GM06990 (cell line): ENCODE data around the gene E2F2.

Experiments
- DNase-seq: peaks from one replicate; pipeline ENCODE4 v3.0.0-alpha.2; 2011; ENCODE audit not compliant: insufficient read length; ENCODE audit errors: extremely low read depth
- H3K27me3 ChIP-seq: replicated peaks from 2 replicates; pipeline ENCODE4 v1.6.0; 2011; ENCODE audit warnings: low read length; ENCODE audit not compliant: control insufficient read depth, insufficient read depth
- H3K36me3 ChIP-seq: 2 replicates; pipeline ENCODE4 v1.5.1; 2011; ENCODE audit warnings: low read length; ENCODE audit not compliant: control insufficient read depth, insufficient read depth
- H3K4me3 ChIP-seq: replicated peaks from 2 replicates; pipeline ENCODE4 v1.5.1; 2011; ENCODE audit warnings: low read depth, mild to moderate bottlenecking, control low read depth, low read length
- CTCF ChIP-seq: IDR thresholded peaks from 2 replicates; pipeline ENCODE4 v1.5.1; 2011; ENCODE audit warnings: low read length, control low read depth, mild to moderate bottlenecking, inconsistent platforms; ENCODE audit not compliant: insufficient read depth, poor library complexity, severe bottlenecking

E2F2 gene

DNA sequence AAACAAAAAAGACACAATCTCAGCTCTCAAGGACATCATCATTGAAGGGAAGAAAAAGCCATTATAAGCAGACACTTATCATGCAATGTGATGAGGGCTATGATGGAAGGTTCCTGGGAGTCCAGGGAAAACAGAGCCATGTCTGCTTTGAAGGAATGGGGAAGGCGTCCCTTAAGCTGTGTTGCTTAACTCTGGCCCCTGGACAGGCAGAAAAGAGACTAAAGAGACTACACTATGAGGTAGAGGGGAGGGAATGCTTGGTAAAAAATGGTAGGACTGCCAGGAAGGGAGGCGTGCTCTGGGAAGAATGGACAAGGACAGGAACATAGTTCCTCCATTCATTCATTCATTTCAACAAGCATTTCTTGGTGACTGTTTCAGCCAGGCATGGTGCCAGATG lies 68.3 kb downstream of the E2F2 start:
- no peaks in the 10 kb centered on the region for H3K36me3 ChIP-seq
- no peak for TF ChIP-seq CTCF

GRCh38 chr1:23461050-23461449 lies 70.0 kb downstream of the E2F2 start:
- TF ChIP-seq CTCF: no peak
- DNase-seq: no peak
- H3K36me3 ChIP-seq: no peaks in the 10 kb centered on the region
- H3K4me3 ChIP-seq: no peak overlapping the region
- H3K27me3 ChIP-seq: no peaks in the 10 kb centered on the region; the same call in 1 of the 2 replicates

More for the DNA sequence above, 68.3 kb downstream of the E2F2 start:
- Histone ChIP-seq H3K4me3 (no peak overlapping the region), H3K27me3 (no peaks in the 10 kb centered on the region; the same call in 1 of the 2 replicates)
- no peak for DNase-seq

DNA sequence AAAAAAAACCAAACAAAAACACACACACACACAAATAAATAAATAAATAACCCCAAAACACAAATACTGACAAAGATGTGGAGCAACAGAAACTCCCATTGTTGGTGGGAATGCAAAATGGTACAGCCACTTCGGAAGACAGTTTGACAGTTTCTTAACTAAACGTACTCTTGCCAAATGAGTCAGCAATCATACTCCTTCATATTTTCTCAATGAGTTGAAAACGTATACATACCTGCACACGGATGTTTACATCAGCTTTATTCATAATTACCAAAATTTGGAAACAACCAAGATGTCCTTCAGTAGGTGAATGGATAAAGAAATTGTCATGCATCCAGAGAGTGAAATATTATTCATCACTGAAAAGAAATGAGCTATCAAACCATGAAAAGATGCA lies 70.5 kb downstream of the E2F2 start:
- DNase-seq: no peak

GRCh38 chr1:23459338-23459757 lies 71.7 kb downstream of the E2F2 start:
- TF ChIP-seq CTCF: no peak
- no peak for DNase-seq
- H3K4me3 ChIP-seq: no peak overlapping the region
- H3K36me3 ChIP-seq: no peaks in the 10 kb centered on the region
- H3K27me3 ChIP-seq: peaks cover 1% of the 10 kb centered on the region; the same call in 1 of the 2 replicates

More for the DNA sequence above, 70.5 kb downstream of the E2F2 start:
- no peak for TF ChIP-seq CTCF
- H3K27me3 ChIP-seq: no peaks in the 10 kb centered on the region
- H3K4me3 ChIP-seq: no peak overlapping the region
- H3K36me3 ChIP-seq: no peaks in the 10 kb centered on the region
